HK-2 (cell line): Measurements from ENCODE around the gene RGP1.

Experiments used
- DNase-seq: peaks from one replicate; pipeline ENCODE4 v3.0.0-alpha.2; 2018; ENCODE audit not compliant: unreplicated experiment

RGP1 gene

DNA sequence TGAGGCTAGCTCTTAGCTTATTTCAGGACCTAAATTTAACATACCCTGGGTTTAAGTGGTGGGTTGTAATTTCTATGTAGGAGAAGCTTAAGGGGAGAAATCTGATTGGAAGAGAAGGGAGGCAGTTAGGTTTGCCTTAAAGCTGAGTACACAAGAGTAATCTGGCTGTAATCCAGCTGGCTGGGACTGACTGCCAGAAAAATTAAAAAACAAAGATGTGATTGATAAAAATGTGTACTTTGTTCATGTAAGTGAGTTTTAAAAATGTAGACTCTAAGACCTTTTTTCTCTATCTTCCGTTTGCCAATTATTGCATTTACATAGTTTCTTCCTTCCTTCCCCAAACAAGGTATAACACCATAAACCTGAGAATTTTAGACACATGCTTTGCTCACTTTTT is 22.4 kb downstream of the RGP1 start:
- DNase-seq = no peak

GRCh38 chr9:35771943-35772342 is 22.9 kb downstream of the RGP1 start:
- no peak for DNase-seq

- no peak for DNase-seq
Measured at GRCh38 chr9:35774907-35775635, 26.0 kb downstream of the RGP1 start.

GRCh38 chr9:35776018-35776417 is 26.9 kb downstream of the RGP1 start:
- DNase-seq = no peak

- no peak for DNase-seq
Measured at GRCh38 chr9:35778496-35778895, 29.4 kb downstream of the RGP1 start.

DNA sequence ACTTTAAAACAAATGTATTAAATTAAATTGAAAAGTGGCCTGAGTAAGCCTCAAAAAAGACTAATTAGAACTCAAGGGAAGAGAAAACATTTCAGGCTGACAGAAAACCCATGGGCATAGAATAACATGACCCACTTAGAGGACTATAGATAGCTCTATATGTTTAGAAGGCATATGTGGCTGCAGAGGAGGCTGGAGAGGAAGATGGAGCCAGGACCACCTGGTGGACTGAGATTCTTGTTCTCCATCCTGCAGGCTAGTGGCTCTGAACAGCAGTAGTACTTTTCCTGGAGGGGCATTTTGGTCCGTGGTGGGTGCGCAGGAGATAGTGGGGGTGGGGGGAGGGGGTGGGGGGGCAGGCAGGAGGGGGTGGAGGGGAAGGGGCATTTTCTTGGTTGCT is 32.0 kb downstream of the RGP1 start:
- no peak for DNase-seq

- no peak for DNase-seq
Measured at GRCh38 chr9:35783418-35783817, 34.3 kb downstream of the RGP1 start.

DNA sequence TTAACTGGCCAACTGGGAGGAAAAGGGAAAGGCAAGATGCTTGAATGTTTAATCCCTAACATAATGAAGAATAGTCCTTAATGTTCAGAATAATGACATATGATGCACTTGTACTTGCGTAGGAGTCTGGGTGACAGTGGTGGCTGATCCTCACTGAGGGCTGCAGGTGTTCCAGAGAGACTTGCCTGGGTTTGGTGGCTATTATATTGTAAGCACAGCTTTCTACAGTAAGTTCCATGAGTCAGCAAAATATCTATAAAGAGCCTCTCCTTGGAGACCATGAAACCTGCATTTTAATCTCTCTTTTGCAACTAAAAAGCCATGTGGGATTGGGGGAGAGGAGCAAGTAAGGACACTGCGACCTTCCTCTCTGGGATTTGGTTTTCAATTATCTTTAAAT is 40.5 kb downstream of the RGP1 start:
- DNase-seq = no peak

- no peak for DNase-seq
Measured at GRCh38 chr9:35790025-35790384, 40.9 kb downstream of the RGP1 start.

DNA sequence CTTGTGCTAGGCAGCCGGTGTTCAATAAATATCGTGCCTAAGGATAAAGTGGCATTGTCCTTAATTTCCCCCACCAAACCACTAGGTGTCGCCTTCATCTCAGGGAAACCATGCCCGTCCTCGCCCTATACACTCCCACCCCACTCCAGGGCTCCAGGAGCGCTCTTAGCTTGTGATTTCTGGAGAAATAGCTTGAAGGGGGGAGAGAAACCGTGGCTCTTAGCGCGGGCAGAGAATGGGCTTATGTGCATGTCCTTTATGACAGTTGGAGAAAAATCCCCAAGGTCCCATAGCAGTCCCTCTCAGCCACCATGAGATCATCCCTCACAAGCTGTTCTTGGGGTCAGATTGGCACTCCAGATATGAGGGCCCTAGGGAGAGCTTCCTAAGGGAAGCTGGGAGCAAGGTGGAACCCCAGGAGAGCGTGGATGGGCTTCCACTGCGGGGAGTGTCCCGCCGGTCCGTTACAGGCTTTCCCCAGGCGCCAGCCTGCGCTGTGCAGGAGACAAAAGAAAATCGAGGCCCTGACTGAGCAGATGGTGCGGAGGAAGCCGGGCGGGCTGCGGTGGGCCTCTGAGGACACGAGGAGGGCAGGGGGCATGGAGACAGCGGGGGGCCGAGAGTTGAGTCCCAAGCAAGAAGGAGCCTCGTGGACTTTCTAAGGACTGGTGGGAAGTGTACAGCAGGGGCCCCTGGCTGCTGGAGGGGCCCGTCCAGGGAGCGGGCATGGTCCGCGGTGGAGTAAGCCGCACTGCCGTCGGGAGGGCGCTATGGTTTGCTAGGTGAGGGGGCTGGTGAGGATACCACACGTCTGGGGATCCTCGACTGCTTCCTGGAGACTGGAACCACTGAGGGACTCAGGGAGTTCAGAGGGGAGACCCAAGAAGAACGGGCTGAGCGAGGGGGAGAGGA is 41.6 kb downstream of the RGP1 start:
- DNase-seq = peak; percentile 44

DNA sequence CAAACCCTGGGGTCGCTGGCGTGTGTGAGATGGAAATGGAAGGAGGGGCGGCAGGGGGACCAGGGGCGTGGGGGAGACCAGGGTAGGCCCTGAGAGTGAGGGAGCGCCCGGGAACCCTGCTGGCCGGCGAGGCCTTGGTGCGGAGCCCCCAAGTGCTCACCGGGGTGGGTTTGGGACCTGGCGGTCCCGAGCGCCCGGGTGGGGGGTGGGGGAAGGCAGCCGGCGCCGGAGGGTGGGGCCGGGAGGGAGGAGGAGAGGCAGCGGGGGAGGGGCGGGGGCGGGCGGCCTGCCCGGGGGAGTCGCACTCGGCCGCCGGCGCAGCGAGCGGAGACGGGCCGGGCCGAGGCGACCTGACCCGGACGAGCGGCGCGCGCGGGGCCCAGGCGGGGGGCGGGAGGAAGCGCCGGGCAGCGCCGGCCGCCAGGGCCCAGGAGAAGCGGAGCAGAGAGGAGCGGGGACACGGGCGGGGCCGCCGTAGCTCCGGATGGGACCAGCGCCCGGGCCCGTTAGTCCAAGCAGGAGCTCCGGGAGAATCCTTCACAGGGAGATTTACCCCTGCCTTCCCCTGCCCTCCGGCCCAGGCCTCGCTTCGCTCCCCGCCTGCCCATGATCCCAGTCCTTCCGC is 42.3 kb downstream of the RGP1 start, which contains the start of gene NPR2:
Gene NPR2, plus strand, starts transcription at position 295 of the 625 bp plus-strand sequence. CDS start 818 bp downstream, outside the sequence.
- DNase-seq = no peak

DNA sequence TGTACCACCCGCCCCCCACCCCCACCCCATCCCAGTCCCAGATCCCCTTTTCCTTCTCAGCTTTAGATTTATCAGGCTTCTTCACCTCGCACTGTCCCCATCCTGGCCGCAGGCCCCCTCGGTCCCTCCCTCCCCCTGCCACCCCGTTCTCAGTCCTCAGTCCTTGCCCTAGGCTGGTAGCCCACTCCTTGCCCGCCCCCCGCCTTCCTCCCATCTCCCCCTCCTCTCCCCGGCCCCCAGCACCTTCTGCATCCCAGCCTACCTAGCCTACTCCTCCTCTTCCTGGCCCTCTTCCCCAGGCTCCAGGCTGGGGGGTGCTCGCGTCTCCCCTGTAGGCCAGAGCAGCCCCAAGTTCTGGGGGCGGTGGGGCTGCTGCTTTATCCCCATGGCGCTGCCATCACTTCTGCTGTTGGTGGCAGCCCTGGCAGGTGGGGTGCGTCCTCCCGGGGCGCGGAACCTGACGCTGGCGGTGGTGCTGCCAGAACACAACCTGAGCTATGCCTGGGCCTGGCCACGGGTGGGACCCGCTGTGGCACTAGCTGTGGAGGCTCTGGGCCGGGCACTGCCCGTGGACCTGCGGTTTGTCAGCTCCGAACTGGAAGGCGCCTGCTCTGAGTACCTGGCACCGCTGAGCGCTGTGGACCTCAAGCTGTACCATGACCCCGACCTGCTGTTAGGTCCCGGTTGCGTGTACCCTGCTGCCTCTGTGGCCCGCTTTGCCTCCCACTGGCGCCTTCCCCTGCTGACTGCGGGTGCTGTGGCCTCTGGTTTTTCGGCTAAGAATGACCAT is 43.1 kb downstream of the RGP1 start:
- DNase-seq = no peak

- no peak for DNase-seq
Measured at GRCh38 chr9:35792826-35793225, 43.7 kb downstream of the RGP1 start.

- no peak for DNase-seq
Measured at GRCh38 chr9:35793461-35793860, 44.4 kb downstream of the RGP1 start.

DNA sequence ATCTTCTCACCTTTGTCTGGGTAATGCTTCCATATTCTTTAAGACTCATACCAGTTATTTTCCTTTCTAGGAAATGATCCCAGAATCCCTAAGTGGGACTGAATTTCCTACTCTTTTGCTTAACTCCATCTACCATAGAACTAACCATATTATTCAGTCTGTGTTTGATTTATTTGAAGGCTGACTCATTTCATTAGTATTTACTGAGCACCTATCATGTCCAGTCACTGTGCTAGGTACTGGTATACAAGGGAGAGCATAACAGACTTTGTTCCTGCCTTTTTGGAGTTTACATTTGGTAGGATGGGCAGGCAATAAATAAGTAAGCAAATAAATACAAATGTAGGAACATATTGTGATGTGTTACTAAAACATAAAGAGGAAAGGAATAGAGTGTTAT is 46.6 kb downstream of the RGP1 start:
- DNase-seq = no peak

DNA sequence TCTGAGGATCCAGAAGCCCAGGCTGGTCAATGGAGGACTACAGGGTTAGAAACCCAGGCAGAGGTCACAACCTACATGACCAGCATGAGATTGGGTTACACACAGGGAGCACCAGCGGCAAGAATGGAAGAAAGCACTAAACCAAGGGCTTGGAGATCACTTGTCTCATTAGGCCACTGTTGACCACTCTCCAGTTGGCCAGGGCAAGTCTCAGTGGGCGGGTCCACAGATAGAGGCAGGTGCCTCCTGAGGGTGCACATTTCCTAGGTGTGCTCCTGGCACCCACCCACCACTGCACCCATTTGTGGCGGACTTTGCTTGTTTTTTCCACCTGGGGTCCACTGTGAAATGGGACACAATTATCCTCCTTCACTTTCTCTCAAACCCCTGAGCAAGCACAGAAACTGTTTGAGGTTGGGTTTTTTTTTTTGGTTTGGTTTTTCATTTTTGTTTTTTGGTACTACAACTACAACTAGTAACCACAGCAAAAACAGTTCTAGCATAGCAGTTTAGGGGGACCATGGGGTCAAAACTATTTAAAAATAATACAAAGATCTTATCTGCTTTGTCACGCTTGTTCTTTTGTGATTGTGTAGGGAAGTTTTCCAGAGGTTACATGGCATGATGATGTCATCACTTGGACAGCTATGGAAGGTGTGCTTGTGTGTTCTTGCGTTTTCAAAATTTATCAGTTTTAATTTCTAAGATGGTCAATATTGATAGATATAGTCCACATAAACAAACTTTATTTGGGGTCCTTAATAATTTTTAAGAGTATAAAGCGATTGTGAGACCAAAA is 48.4 kb downstream of the RGP1 start:
- DNase-seq = no peak

DNA sequence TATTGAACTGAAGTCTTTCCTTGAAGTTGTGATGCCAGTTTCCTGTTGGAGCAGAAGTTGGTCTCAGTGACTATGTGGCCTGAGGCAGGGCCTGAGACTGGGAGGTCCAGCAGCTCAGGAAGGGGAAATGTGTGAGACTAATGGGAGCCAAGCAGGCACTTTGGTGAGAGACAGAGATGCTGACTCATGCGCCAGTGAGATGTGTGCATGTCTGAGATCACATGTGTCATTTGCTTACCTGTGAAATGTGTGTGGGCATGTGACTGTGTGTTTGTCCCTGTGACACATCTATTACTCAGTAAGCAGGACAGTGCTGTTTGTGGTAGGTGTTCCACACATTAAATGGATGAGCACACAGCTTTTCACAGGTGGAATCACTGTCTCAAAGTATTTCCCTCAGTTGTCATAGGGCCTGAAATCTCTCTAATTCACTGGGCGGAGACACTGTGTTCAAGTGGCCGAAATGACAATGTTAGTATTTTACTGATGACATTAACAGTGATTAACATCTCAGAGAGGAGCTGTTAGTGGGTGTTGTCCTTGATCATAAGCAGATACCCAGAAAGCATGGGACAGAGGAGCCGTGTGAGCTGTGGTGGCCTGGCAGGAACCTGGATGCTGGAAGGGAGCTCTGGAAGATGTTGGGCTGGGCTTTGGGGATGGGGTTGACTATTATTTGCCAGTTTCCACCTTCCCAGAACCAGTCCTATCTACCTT is 49.7 kb downstream of the RGP1 start:
- DNase-seq = peak; percentile 58

DNA sequence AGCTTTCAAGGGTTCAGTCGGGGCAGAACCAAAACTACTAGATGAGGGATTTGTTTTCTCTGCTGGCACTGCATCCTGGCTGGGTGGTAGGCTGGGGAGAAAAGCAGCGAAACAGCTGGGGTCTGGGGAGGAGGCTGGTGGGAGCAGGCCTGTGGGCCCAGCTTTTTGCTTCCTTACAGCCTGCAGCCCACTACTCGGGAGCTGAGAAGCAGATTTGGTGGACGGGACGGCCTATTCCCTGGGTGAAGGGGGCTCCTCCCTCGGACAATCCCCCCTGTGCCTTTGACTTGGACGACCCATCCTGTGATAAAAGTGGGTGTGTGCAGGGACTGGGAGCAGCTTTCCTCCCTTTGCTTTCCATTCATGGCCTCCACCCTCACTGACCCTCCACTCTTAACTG is 51.4 kb downstream of the RGP1 start:
- no peak for DNase-seq

DNA sequence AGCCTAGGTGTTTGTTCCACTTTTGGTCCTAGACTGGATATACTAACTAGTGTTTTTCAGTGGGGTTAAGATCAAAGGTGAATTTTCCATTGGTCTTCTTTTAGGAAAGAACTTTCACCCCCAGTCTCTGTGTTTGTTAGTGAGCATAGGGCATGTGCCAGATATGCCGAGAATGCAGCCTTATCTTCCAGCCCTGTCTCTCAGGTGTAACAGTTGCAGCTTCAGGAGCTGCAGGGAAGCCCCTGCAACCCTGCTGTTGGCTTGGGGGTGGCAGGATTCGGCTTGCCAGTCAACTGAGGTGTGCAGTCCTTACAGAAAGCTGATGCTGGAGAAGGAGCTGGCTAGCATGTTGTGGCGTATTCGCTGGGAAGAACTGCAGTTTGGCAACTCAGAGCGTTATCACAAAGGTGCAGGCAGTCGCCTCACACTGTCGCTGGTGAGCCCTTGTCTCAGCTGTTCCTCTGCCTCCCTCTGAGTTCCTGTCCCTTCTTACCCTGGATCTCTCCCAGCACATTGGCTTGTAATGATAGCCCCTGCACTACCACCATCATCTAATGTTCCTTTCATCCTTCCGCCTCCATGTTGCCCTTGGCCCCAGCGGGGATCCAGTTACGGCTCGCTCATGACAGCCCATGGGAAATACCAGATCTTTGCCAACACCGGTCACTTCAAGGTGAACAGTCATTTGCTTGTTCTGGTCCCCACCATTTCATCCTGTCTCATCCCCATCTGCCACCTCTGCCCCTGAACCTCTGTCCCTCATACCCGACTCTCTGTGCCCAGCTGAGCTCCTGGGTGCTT is 52.4 kb downstream of the RGP1 start:
- no peak for DNase-seq
